MG63 (cell line): ENCODE results near the gene HDAC5. TPM values are rescaled to one million over a fixed set of nuclear protein-coding genes. Genes with fewer than 3 reads are reported as not detected.
"Not testable (repeated sequence)": the region's sequence is repeated elsewhere in the genome, so short reads cannot be mapped to it uniquely, and the experiment has no call there.

Experiments used
- DNase-seq: peaks from one replicate; pipeline ENCODE4 v3.0.0-alpha.2; 2020
- H3K27me3 ChIP-seq: fragments of 250-450 bp; sonication (Bioruptor Pico); 2 replicates; pipeline ENCODE4 v1.5.1; 2020; ENCODE audit warnings: mild to moderate bottlenecking, moderate library complexity
- H3K36me3 ChIP-seq: fragments of 250-450 bp; sonication (Bioruptor Pico); 2 replicates; pipeline ENCODE4 v1.5.1; 2020; ENCODE audit warnings: mild to moderate bottlenecking, moderate library complexity
- H3K4me3 ChIP-seq: fragments of 250-450 bp; sonication (Bioruptor Pico); 2 replicates; pipeline ENCODE4 v1.5.1; 2020; ENCODE audit warnings: mild to moderate bottlenecking, moderate library complexity
- H3K9me3 ChIP-seq: fragments of 250-450 bp; sonication (Bioruptor Pico); 2 replicates; pipeline ENCODE4 v1.5.1; 2020; ENCODE audit warnings: mild to moderate bottlenecking, moderate library complexity
- total RNA-seq: library from RNA; depleted of rRNA; stranded (reverse); fragments of >200 nt; shearing (Covaris generic); gene quantifications from 2 replicates; pipeline ENCODE4 v1.2.3, GENCODE V29; 2014; ENCODE audit warnings: low replicate concordance

HDAC5 gene
- total RNA-seq, 1 experiment from 2014 or later: 50.4 TPM

DNA sequence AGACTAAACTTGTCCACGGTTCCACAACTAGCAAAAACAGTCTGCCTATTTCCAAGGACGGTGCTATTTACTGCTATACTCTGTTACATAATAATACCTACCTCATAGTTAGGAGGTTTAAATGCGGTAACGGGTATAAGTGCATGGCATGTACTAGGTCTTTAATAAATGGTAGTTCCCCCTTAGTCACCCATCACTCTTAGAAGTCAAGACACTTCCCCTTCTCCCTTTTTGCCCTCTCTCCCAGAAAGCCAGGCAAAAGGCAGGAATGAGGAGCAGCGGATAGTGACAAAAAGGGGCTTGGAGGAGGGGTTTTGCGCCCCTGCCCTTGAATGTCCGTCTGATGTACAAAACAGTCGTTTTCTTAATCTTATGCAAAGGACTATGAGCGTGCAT lies 55.9 kb downstream of the HDAC5 start:
- no peaks in the 10 kb centered on the region for H3K9me3 ChIP-seq

DNA sequence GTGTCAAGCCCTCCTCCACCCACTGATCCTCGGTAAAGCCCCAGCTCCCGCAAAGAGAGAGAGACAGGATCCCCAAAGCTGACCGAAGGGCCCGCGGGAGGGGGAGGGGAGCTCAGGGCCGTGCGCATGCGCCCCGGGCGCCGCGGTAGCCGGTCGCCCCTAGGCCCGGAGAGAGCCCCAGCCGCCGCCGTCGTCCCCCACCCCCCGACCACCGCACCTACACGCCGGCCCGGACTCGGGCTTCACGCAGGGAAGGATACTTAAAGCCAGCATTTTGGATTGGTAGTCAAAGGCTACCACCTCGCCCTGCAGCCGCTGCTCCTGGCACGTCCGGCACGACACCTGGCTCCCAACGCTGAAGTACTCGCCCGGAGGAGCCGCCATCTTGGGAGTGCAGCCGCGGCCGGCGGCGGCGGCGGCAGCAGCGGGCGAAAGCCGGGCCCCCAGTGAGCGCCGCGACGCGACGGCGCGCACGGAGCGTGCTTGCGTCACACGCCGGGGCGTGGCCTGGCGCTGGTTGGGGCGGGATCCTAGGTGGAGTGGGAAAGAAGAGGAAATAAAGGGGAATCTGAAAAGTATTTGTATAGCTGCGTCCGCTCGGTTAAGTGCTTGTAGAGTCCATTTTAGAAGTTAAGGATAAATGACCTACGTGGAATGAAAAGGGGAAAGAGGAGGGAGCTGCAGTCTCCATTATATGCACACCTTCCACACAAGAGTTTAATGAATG lies 57.1 kb downstream of the HDAC5 start, which contains the start of gene LSM12:
Gene LSM12, minus strand, starts transcription at position 468 of the 727 bp plus-strand sequence. Its CDS starts 84 bp downstream, at position 384.
- Histone ChIP-seq H3K4me3 (peak within 1 kb of the TSS; percentile 97), H3K36me3 (peaks cover 38% of the 10 kb centered on the region), H3K27me3 (no peaks in the 10 kb centered on the region), H3K9me3 (no peaks in the 10 kb centered on the region)
- DNase-seq: peak; percentile 90

More for the DNA sequence above, 55.9 kb downstream of the HDAC5 start:
- DNase-seq: no peak
- Histone ChIP-seq H3K36me3 (peaks cover 28% of the 10 kb centered on the region), H3K27me3 (no peaks in the 10 kb centered on the region), H3K4me3 (no peak overlapping the region)

DNA sequence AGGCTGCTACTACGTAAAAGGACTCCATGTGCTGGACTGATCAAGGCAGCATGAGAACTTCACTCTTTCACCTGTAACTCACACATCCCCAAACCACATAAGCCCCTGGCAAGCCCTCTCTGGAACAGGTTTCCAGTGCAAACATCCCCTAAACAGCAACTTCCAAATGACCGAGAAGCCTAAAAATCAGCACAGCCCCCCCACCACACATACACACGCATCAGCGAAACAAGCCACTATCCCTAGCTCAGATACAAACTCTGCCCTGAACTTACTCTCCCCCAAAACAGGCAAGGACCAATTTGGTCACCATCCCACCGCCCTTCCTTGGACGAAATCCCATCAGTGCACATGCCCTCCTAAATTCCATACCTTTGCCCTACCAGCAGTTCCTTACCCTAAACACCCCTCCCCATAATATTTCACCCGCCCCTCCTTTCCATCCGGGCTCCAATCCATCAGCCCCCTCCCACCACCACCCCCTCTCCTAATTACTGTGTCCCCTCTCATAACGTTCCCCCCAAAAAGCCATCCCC lies 57.7 kb downstream of the HDAC5 start:
- no peaks in the 10 kb centered on the region for H3K9me3 ChIP-seq
- peaks cover 42% of the 10 kb centered on the region for H3K36me3 ChIP-seq
- H3K4me3 ChIP-seq: peak overlapping the region; percentile 97
- DNase-seq: no peak
- no peaks in the 10 kb centered on the region for H3K27me3 ChIP-seq

DNA sequence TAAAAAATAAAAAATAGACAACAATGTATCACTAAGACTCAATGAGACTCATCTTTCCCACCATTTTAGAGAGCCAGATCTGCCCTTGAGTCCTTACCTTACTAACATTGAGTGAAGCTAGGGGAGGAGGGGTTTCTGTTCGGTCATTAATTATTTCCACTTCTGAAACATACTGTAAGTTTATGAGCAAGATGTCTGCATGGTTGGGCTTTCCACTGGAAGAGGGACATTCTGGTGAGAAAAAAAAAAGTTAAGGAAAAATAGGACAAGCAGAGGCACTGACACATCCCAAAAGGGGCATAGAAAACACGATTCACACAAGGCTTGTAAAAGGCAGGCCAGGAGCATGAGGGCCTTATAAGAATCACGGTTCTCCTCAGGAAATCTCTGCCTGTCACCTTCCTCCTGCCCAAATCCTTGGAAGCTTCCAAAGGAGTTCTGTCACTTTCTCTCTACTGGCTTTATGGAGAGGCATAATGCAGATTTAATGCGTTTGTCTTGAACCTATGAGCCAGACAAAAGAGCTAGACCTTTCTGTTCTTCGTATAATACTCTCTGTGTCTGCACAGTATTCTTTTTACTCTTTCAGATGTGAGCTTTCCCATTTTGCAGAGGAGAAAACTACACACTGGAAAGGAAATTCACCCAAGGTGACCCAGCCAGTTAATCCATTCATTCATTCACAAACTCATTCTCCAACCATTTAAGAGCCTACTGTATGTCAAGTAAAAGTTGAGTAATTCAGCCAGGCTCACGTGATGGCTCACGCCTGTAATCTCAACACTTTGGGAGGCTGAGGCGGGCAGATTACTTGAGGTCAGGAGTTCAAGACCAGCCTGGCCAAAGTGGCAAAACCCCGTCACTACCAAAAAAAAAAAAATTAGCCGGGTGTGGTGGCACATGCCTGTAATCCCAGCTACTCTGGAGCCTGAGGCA lies 59.5 kb downstream of the HDAC5 start:
- Histone ChIP-seq H3K9me3 (no peaks in the 10 kb centered on the region), H3K4me3 (no peak overlapping the region; the same call in 1 of the 2 replicates), H3K36me3 (peaks cover 60% of the 10 kb centered on the region), H3K27me3 (no peaks in the 10 kb centered on the region)
- no peak for DNase-seq

DNA sequence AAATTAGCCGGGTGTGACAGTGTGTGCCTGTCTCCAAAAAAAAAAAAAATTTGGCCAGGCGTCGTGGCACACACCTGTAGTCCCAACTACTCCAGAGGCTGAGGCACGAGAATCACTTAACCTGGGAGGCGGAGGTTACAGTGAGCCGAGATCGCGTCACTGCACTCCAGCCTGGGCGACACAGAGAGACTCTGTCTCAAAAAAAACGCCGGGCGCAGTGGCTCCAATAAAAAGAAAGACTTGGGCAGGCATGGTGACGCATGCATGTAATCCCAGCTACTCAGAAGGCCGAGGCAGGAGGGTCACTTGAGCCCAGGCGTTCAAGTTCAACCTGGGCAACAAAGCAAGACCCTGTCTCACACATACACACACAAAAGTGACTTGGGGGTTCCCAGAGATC lies 60.6 kb downstream of the HDAC5 start:
- no peak overlapping the region for H3K4me3 ChIP-seq
- H3K27me3 ChIP-seq: no peaks in the 10 kb centered on the region
- DNase-seq: no peak
- H3K36me3 ChIP-seq: peaks cover 68% of the 10 kb centered on the region
- no peaks in the 10 kb centered on the region for H3K9me3 ChIP-seq

- no peak for DNase-seq
- Histone ChIP-seq H3K4me3 (no peak overlapping the region), H3K36me3 (peaks cover 83% of the 10 kb centered on the region), H3K9me3 (no peaks in the 10 kb centered on the region), H3K27me3 (no peaks in the 10 kb centered on the region)
Observed at GRCh38 chr17:44061446-44061845, 62.0 kb downstream of the HDAC5 start.

DNA sequence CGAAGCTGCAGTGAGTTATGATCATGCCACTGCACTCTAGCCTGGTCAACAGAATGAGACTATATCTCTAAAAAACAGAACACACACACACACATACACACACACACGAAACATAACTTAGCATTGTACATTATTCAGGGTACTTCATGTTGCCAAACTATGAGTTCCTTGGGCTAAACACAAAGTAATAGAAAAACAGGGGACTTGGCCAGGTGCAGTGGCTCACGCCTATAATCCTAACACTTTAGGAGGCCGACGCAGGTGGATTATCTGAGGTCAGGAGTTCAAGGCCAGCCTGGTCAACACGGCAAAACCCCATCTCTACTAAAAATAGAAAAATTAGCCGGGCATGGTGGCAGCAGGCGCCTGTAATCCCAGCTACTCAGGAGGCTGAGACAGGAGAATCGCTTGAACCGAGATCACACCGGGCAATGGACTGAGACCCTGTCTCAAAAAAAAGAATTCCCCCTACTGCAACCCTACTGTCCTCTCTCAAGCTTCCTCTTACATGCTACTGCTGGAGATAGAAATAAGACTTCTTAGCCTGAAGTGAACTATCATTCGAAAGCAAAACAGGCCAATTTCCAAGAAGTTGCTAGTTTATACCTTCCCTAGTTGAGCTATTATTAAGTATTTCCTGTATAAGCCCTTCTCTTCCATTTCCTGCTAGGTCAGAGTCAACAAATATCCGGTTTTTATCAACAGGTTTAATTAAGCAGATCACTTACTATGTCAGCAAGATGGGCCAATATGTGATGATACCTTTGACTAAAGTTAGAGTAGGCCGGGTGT lies 64.1 kb downstream of the HDAC5 start:
- DNase-seq: no peak
- Histone ChIP-seq H3K27me3 (no peaks in the 10 kb centered on the region), H3K9me3 (no peaks in the 10 kb centered on the region), H3K4me3 (no peak overlapping the region), H3K36me3 (peaks cover 87% of the 10 kb centered on the region)

DNA sequence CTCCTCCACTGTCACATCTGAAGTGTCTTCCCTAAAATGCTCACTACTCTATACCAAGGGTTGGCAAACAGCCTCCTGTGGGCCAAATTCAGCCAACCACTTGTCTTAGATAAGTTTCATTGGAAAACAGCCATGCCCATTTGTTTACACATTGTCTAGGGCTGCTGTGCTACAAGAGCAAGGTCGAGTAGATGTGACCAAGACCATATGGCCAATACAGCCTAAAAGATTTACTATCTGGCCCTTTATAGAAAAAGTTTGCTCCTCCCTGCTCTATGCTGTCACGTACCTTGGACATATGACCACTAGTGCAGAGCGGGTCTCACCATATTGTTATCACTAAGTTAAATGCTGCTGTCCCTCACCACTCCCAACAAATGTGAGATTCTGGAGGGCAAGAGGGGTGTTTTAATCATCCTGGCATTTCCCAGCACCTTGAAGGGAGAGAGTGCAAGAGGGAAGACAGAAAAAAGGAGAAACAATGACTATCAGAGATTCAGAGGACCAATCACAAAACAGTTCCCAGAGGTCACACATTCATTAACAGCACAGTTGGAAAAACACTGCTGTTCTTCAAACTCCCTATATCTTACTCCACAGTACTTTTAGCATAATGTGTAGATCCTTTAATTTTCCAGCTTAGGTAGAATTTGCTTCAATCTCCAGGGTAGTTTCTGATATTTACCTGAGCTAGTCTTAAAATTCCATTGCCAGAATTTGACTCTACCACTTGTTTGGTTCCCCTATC lies 70.1 kb downstream of the HDAC5 start:
- DNase-seq: no peak
- Histone ChIP-seq H3K4me3 (no peak overlapping the region), H3K9me3 (no peaks in the 10 kb centered on the region), H3K36me3 (peaks cover 87% of the 10 kb centered on the region), H3K27me3 (no peaks in the 10 kb centered on the region)

GRCh38 chr17:44049294-44050060 lies 74.0 kb downstream of the HDAC5 start:
- no peak for DNase-seq
- H3K4me3 ChIP-seq: no peak overlapping the region
- H3K9me3 ChIP-seq: no peaks in the 10 kb centered on the region
- H3K36me3 ChIP-seq: peaks cover 86% of the 10 kb centered on the region
- no peaks in the 10 kb centered on the region for H3K27me3 ChIP-seq

GRCh38 chr17:44046893-44047292 lies 76.5 kb downstream of the HDAC5 start:
- not testable (repeated sequence) for DNase-seq, H3K27me3 ChIP-seq, H3K9me3 ChIP-seq, H3K4me3 ChIP-seq
- H3K36me3 ChIP-seq: peaks cover 73% of the 10 kb centered on the region

DNA sequence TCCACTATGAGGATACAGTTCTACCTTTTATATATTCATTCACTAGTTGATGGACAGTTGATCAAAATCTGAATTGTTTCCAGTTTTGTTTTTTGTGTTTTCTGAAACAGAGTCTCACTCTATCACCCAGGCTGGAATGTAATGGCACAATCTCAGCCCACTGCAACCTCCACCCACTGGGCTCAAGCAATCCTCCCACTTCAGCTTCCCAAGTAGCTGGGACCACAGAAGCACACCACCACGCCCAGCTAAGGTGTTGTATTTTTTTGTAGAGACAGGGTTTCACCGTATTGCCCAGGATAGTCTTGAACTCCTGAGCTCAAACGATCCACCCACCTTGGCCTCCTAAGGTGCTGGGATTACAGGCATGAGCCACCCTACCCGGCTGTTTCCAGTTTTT lies 78.0 kb downstream of the HDAC5 start:
- DNase-seq: peak; percentile 39
- no peak overlapping the region for H3K4me3 ChIP-seq
- H3K9me3 ChIP-seq: no peaks in the 10 kb centered on the region
- H3K36me3 ChIP-seq: peaks cover 67% of the 10 kb centered on the region
- no peaks in the 10 kb centered on the region for H3K27me3 ChIP-seq

DNA sequence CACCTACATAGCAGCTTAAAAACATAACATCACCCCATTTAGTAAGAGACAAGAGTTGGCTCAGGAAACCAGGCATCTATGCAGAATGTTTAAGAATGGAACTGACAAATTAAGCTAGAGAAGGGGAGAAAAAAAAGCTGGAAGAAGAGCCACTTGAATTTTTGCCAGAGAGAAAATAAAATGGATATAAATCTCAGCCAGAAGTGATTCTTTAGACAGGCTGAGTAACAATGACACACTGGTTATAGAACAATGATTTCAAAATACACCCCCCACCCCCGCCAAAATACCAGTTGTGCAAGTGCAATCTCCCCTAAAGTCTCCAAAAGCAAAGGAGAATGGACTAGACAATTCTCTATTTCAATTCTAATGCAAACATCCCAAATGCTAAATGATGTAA lies 79.4 kb downstream of the HDAC5 start:
- peak; percentile 72 for DNase-seq
- H3K36me3 ChIP-seq: peaks cover 64% of the 10 kb centered on the region
- no peaks in the 10 kb centered on the region for H3K27me3 ChIP-seq
- H3K4me3 ChIP-seq: no peak overlapping the region
- H3K9me3 ChIP-seq: no peaks in the 10 kb centered on the region

DNA sequence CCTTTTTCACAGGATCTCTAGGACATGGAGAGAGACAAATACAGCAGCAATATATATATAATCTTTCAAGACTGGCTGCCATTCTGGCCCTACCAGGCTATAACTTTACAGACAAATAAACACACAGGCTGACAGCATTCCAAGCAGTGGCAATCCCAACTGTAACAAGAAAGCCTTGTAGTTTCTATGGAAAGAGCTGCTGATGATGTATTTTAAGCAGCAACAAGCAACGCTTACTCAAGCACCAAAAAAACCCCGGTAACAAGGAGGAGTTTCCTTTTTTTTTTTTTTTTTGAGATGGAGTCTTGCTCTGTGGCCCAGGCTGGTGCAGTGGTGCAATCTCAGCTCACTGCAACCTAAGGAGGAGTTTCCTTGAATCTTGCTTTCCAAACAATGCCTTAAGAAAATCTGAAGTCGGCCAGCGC lies 80.2 kb downstream of the HDAC5 start:
- Histone ChIP-seq H3K4me3 (no peak overlapping the region), H3K9me3 (no peaks in the 10 kb centered on the region), H3K27me3 (no peaks in the 10 kb centered on the region), H3K36me3 (peaks cover 65% of the 10 kb centered on the region)
- DNase-seq: no peak

DNA sequence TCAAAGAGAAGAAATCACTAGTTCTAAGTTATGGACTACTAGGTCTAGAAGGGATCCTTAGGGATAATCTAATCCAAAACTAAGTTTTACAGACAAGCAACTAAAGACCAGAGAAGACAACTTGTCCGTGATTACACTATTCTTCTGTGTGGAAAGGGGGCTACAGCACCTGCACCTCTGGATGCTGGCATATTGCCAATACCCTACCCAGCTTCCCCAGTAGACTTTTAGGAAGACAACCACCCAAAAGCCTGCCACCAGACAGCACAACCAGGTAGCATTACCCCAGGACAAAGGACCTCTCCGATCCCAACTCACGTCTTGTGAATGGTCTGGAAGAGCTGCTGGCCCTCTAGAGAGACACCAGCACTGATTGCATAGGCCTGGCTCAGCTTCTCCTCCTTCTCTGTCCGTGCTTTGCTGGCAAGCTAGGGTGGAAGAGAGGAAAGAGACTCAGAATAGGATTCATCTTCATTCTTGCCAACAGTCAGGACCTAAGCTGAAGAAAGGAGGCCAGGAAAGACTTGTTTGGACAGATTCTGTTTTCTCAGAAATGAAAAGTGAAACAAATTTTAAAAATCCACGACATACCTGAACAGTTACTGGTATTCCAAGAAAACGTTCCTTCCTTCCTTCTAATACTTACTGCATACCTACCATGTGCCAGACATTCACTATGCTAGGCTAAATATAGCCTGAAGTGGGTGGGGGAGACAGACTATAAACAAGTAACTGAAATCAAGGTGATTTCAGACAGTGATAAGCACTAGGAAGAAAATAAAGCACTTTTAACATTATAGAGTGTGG lies 83.4 kb downstream of the HDAC5 start:
- no peaks in the 10 kb centered on the region for H3K9me3 ChIP-seq
- no peaks in the 10 kb centered on the region for H3K27me3 ChIP-seq
- DNase-seq: no peak
- no peak overlapping the region for H3K4me3 ChIP-seq
- peaks cover 59% of the 10 kb centered on the region for H3K36me3 ChIP-seq
